RWPE1 (cell line): ENCODE measurements around the gene ZNF547.
A peak's percentile ranks its signal among the peaks of the same experiment; 100 is the strongest.

Experiments
- CTCF ChIA-PET: fragments of 350-600 bp; sonication (Branson Sonifier 250); formaldehyde crosslinking; extraction: SDS; loops from one replicate; lab custom pipeline; 2021; lab: Yijun Ruan, JAX
- POLR2A ChIA-PET: fragments of 400-600 bp; formaldehyde crosslinking; extraction: SDS; loops from one replicate; lab custom pipeline; 2020; ENCODE audit warnings: antibody characterized with exemption; ENCODE audit not compliant: low non-redundant PET; lab: Yijun Ruan, JAX
- DNase-seq: peaks from one replicate; pipeline ENCODE4 v3.0.0; 2012; ENCODE audit warnings: low spot score
- H3K27ac ChIP-seq: fragments of 450-650 bp; 2 replicates; pipeline ENCODE4 v1.5.1; 2017
- TF ChIP-seq, protein P1 (sequence below): fragments of 450-650 bp; conservative IDR thresholded peaks from 2 replicates; pipeline ENCODE4 v1.5.1; 2017; ENCODE audit warnings: low read depth, mild to moderate bottlenecking

The ZNF547 gene

DNA sequence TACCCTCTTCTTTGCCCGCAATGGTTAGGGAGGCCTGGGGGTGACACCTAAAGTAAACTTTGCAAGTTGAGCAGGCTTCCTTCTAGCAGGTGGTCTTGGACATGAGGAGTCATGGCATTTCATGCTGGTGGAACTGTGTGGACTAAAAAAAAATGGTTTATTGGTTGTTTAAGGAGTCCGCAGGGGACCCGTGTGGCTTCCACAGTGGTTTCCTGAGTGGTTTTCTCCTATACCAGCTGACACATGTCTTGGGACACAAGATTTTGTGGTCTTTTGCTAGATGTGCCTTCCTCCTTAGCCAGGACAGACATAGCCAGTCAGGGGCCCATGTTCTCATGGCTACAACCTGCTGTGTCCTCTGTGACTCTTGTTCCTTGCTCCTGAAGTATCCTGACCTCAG lies 41.6 kb upstream of the ZNF547 start:
- ChIA-PET POLR2A (no interaction called here), CTCF (no interaction called here)
- no peak for DNase-seq
- TF ChIP-seq, protein P1, sequence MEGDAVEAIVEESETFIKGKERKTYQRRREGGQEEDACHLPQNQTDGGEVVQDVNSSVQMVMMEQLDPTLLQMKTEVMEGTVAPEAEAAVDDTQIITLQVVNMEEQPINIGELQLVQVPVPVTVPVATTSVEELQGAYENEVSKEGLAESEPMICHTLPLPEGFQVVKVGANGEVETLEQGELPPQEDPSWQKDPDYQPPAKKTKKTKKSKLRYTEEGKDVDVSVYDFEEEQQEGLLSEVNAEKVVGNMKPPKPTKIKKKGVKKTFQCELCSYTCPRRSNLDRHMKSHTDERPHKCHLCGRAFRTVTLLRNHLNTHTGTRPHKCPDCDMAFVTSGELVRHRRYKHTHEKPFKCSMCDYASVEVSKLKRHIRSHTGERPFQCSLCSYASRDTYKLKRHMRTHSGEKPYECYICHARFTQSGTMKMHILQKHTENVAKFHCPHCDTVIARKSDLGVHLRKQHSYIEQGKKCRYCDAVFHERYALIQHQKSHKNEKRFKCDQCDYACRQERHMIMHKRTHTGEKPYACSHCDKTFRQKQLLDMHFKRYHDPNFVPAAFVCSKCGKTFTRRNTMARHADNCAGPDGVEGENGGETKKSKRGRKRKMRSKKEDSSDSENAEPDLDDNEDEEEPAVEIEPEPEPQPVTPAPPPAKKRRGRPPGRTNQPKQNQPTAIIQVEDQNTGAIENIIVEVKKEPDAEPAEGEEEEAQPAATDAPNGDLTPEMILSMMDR: no peak
- no peak overlapping the region for H3K27ac ChIP-seq

DNA sequence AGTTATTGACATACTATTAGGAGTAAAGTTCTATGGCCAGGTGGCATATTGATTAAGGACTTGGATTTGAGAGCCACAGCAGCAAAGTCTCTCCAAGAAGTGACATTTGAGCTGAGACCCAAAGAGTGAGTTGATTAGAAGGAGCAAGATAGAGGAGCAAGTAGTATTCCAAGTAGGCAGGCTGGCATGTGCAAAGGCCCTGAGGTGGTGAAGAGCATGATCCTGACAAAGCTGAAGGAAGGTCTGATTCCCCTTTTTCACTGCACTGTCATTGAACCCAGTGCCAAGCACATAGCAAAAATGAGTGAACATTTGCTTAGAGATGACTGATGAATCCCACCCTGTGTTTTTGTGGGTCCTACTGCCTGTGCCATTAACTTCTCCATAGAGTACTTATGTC lies 38.4 kb upstream of the ZNF547 start:
- TF ChIP-seq, protein P1: no peak
- no peak for DNase-seq
- POLR2A ChIA-PET: no interaction called here
- CTCF ChIA-PET: no interaction called here
- H3K27ac ChIP-seq: no peak overlapping the region

DNA sequence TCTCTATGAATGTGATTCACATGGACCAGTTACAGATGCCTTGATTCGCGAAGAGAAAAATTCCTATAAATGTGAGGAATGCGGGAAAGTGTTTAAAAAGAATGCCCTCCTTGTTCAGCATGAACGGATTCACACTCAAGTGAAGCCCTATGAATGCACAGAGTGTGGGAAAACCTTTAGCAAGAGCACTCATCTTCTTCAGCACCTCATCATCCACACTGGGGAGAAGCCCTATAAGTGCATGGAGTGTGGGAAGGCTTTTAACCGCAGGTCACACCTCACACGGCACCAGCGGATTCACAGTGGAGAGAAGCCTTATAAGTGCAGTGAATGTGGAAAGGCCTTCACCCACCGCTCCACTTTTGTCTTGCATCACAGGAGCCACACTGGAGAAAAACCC lies 35.4 kb upstream of the ZNF547 start:
- CTCF ChIA-PET: no interaction called here
- TF ChIP-seq, protein P1: no peak
- DNase-seq: no peak
- H3K27ac ChIP-seq: no peak overlapping the region
- POLR2A ChIA-PET: no interaction called here

DNA sequence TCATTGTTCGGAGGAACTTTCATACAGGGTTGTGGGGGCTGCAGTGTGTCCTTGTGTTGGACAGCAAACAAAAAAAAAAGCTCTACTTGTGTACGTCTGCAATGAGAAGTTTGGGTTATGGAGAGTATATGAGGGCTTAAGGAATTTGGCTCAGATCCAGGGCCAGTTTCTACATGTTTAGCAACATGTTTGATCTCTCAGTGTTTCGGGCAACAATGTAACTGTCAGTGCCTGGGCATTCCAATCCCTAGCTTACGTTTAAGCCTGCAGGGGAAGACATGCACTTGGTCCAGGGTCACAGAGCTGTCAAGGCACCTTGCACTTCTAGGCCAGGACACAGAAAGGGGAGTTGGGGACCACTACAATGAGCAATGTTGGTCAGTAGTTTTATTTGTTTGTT lies 29.2 kb upstream of the ZNF547 start:
- TF ChIP-seq, protein P1: no peak
- peak; percentile 59 for DNase-seq
- ChIA-PET CTCF (no interaction called here), POLR2A (interaction anchor here (0.5 kb wide), 1 partner anchor 1173 kb away, joined by 3 read pairs; no protein-coding TSS in a partner anchor)
- no peak overlapping the region; the same call in 1 of the 2 replicates for H3K27ac ChIP-seq

DNA sequence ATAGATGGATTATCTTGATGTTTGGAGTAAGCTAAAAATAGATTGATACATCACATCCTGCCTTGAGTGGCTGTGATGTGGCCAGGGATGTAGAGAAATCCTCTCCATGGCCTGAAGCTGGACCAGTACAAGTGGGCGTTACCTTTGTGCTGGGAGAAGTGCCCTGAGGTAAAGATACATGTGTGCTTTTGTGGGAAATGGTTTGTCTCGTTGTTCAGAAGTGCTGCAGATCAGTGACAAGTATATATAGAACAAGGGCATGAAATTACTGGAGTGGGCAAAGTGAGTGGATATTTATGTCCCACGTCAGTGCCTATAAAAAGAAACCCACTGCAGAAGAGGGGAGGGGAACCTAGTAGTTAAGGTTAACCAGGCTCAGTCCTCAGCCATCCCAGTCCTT lies 24.5 kb upstream of the ZNF547 start:
- H3K27ac ChIP-seq: no peak overlapping the region
- no peak for DNase-seq
- TF ChIP-seq, protein P1: no peak
- CTCF ChIA-PET: interaction anchor here (0.5 kb wide), 1 partner anchor 15 kb away, joined by 7 read pairs; no protein-coding TSS in a partner anchor
- POLR2A ChIA-PET: interaction anchor here (0.6 kb wide), 1 partner anchor 41 kb away, joined by 3 read pairs; no protein-coding TSS in a partner anchor

DNA sequence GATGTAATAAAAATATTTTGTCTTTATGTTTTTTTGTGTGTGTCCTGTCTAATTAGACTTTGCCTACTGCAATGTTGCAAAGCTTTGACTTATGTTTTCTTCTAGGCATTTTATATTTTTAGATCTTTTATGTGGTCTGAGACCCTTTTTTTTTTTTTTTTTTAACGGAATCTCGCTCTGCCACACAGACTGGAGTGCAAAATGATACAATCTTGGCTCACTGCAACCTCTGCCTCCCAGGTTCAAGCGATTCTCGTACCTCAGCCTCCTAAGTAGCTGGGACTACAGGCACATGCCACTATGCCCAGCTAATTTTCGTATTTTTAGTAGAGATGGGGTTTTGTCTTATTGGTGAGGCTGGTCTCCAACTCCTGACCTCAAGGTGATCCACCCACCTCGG lies 20.8 kb upstream of the ZNF547 start:
- H3K27ac ChIP-seq: no peak overlapping the region
- POLR2A ChIA-PET: no interaction called here
- no peak for DNase-seq
- CTCF ChIA-PET: no interaction called here
- TF ChIP-seq, protein P1: no peak
